Activated CD8-positive, alpha-beta memory T cell treated with anti-CD3 and anti-CD28 coated beads for 24 hours (primary cell): ENCODE results near the gene NT5C1A.

Experiments used
- DNase-seq: peaks from one replicate; pipeline ENCODE4 v3.0.0-alpha.2; 2020

The NT5C1A gene

GRCh38 chr1:39633422-39633821 is 38.5 kb downstream of the NT5C1A start:
- no peak for DNase-seq

GRCh38 chr1:39632682-39633417 is 39.1 kb downstream of the NT5C1A start:
- DNase-seq = no peak

GRCh38 chr1:39632323-39632681 is 39.6 kb downstream of the NT5C1A start:
- no peak for DNase-seq

- DNase-seq = no peak
These were observed 40.3 kb downstream of the NT5C1A start for GRCh38 chr1:39631361-39632322.

- no peak for DNase-seq
These were observed 43.0 kb downstream of the NT5C1A start for GRCh38 chr1:39628807-39629350.

- DNase-seq = no peak
These were observed 45.3 kb downstream of the NT5C1A start for GRCh38 chr1:39626646-39627045.

- DNase-seq = no peak
These were observed 46.2 kb downstream of the NT5C1A start for GRCh38 chr1:39625462-39626273.

- DNase-seq = no peak
These were observed 46.9 kb downstream of the NT5C1A start for GRCh38 chr1:39625009-39625408.

- no peak for DNase-seq
These were observed 48.9 kb downstream of the NT5C1A start for GRCh38 chr1:39623053-39623452.

GRCh38 chr1:39622427-39622826 is 49.5 kb downstream of the NT5C1A start:
- DNase-seq = no peak

GRCh38 chr1:39620659-39621165 is 51.2 kb downstream of the NT5C1A start:
- no peak for DNase-seq

- no peak for DNase-seq
These were observed 54.3 kb downstream of the NT5C1A start for GRCh38 chr1:39617488-39618049.

GRCh38 chr1:39615086-39615673 is 56.7 kb downstream of the NT5C1A start:
- DNase-seq = no peak

- no peak for DNase-seq
These were observed 57.4 kb downstream of the NT5C1A start for GRCh38 chr1:39614488-39614887.

- DNase-seq = no peak
These were observed 58.7 kb downstream of the NT5C1A start for GRCh38 chr1:39613250-39613649.

- peak; percentile 92 for DNase-seq
These were observed 62.1 kb downstream of the NT5C1A start for GRCh38 chr1:39609618-39610331.
